H1 (cell line): ENCODE results near the gene CUX1. TPM values are rescaled to one million over a fixed set of nuclear protein-coding genes. Genes with fewer than 3 reads are reported as not detected.

ENCODE experiments used
- CTCF ChIA-PET: fragments of 300-600 bp; sonication (Branson Sonifier 250); formaldehyde crosslinking; loops from one replicate; lab custom pipeline; 2021; ENCODE audit not compliant: partially characterized antibody; lab: Charles Lee
- POLR2A ChIA-PET: fragments of 300-600 bp; sonication (Branson Sonifier 250); formaldehyde crosslinking; loops from one replicate; lab custom pipeline; 2021; ENCODE audit warnings: inconsistent platforms; ENCODE audit not compliant: partially characterized antibody; lab: Charles Lee
- DNase-seq, 2 experiments: peaks; one replicate each; pipeline versions ENCODE4 v3.0.0 to v3.0.0-alpha.2; 2010 to 2022; ENCODE audit warnings: low spot score in 2 of 2, low read depth in 1 of 2, mixed read lengths in 1 of 2
- FAIRE-seq: peaks from 2 replicates; lab custom pipeline; 2011; peaks lifted over from hg19 to GRCh38; lab: Jason Lieb, UNC
- H2AFZ ChIP-seq: 2 replicates; pipeline ENCODE4 v1.8.1; 2012; ENCODE audit warnings: low read length, inconsistent platforms
- H2AK5ac ChIP-seq: 2 replicates; pipeline ENCODE4 v1.6.1; 2013; ENCODE audit warnings: low read depth, low read length
- H2BK120ac ChIP-seq: replicated peaks from 2 replicates; pipeline ENCODE3; 2013; ENCODE audit warnings: low read depth, low read length, inconsistent platforms
- H2BK12ac ChIP-seq: 2 replicates; pipeline ENCODE4 v1.6.1; 2013; ENCODE audit warnings: low read depth, low read length
- H2BK15ac ChIP-seq: 2 replicates; pipeline ENCODE4 v1.6.1; 2013; ENCODE audit warnings: low read length
- H2BK20ac ChIP-seq: 2 replicates; pipeline ENCODE4 v1.6.1; 2013; ENCODE audit warnings: low read length
- H2BK5ac ChIP-seq: 2 replicates; pipeline ENCODE4 v1.6.1; 2013; ENCODE audit warnings: low read depth, low read length
- H3K14ac ChIP-seq: 2 replicates; pipeline ENCODE4 v1.6.1; 2013; ENCODE audit warnings: inconsistent platforms; ENCODE audit not compliant: insufficient read length
- H3K18ac ChIP-seq: 2 replicates; pipeline ENCODE4 v1.6.1; 2013; ENCODE audit warnings: low read length; ENCODE audit errors: extremely low read depth
- H3K23ac ChIP-seq: 2 replicates; pipeline ENCODE4 v1.6.1; 2013; ENCODE audit warnings: inconsistent platforms; ENCODE audit not compliant: insufficient read length
- H3K23me2 ChIP-seq: 2 replicates; pipeline ENCODE4 v1.6.1; 2013; ENCODE audit warnings: low read depth, low read length
- H3K27ac ChIP-seq: 2 replicates; pipeline ENCODE4 v1.6.1; 2011; ENCODE audit warnings: low read depth, low read length, inconsistent platforms
- H3K27me3 ChIP-seq, 4 experiments: replicated peaks in 1 of 4; 1 replicate in 1 of 4; 2 replicates in 3 of 4; pipeline versions ENCODE4 v1.6.1 to v1.8.1; 2011 to 2013; ENCODE audit warnings: low read length in 3 of 4, mild to moderate bottlenecking in 3 of 4, inconsistent platforms in 2 of 4, mixed read lengths in 2 of 4, moderate library complexity in 1 of 4; ENCODE audit not compliant: control insufficient read depth in 3 of 4, insufficient read depth in 3 of 4; ENCODE audit errors: extremely low read depth in 1 of 4
- H3K36me3 ChIP-seq, 4 experiments: 2 replicates each; pipeline versions ENCODE4 v1.6.1 to v1.8.1; 2011 to 2013; ENCODE audit warnings: mild to moderate bottlenecking in 4 of 4, low read length in 3 of 4, moderate library complexity in 2 of 4, control low read depth in 1 of 4, inconsistent platforms in 1 of 4; ENCODE audit not compliant: insufficient read depth in 4 of 4, control insufficient read depth in 2 of 4
- H3K4ac ChIP-seq: replicated peaks from 2 replicates; pipeline ENCODE3; 2013; ENCODE audit warnings: low read length, low read depth, mixed read lengths, inconsistent platforms; ENCODE audit not compliant: insufficient read length
- H3K4me1 ChIP-seq, 4 experiments: replicated peaks in 1 of 4; 1 replicate in 1 of 4; 2 replicates in 3 of 4; pipeline versions ENCODE4 v1.6.1 to v1.8.1; 2011 to 2013; ENCODE audit warnings: low read length in 3 of 4, inconsistent platforms in 2 of 4, mixed read lengths in 1 of 4; ENCODE audit not compliant: insufficient read depth in 4 of 4, control insufficient read depth in 3 of 4
- H3K4me2 ChIP-seq, 2 experiments: 2 replicates each; pipeline versions ENCODE4 v1.6.1 to v1.8.1; 2011 to 2013; ENCODE audit warnings: low read depth in 2 of 2, low read length in 2 of 2, control low read depth in 1 of 2, inconsistent platforms in 1 of 2, mild to moderate bottlenecking in 1 of 2; ENCODE audit not compliant: insufficient read depth in 1 of 2
- H3K4me3 ChIP-seq, 4 experiments: fragments of 200-600, 300-600 bp in 1 of 4; sonication (generic), shearing (Covaris generic), sonication (Bioruptor Twin) in 1 of 4; 2 replicates each; pipeline versions ENCODE4 v1.5.1 to v1.8.1; 2011 to 2016; ENCODE audit warnings: low read length in 4 of 4, low read depth in 3 of 4, control low read depth in 2 of 4, inconsistent platforms in 2 of 4, mild to moderate bottlenecking in 2 of 4, mixed read lengths in 1 of 4, moderate library complexity in 1 of 4; ENCODE audit not compliant: insufficient read depth in 2 of 4; ENCODE audit errors: extremely low read depth in 1 of 4
- H3K56ac ChIP-seq: replicated peaks from 2 replicates; pipeline ENCODE3; 2013; ENCODE audit warnings: low read depth, mild to moderate bottlenecking, mixed read lengths, low read length, inconsistent platforms; ENCODE audit not compliant: insufficient read length
- H3K79me1 ChIP-seq: 2 replicates; pipeline ENCODE4 v1.6.1; 2013; ENCODE audit warnings: low read depth, low read length, control low read depth
- H3K79me2 ChIP-seq, 2 experiments: 2 replicates each; pipeline versions ENCODE4 v1.6.1 to v1.8.1; 2012 to 2013; ENCODE audit warnings: low read length in 2 of 2, mild to moderate bottlenecking in 2 of 2, inconsistent platforms in 1 of 2; ENCODE audit not compliant: insufficient read depth in 2 of 2, control insufficient read depth in 1 of 2
- H3K9ac ChIP-seq, 4 experiments: replicated peaks in 1 of 4; 1 replicate in 1 of 4; 2 replicates in 3 of 4; pipeline versions ENCODE4 v1.6.1 to v1.8.1; 2011 to 2013; ENCODE audit warnings: low read depth in 3 of 4, low read length in 3 of 4, control low read depth in 2 of 4, mild to moderate bottlenecking in 2 of 4, moderate library complexity in 2 of 4, inconsistent platforms in 1 of 4; ENCODE audit errors: extremely low read depth in 1 of 4
- H3K9me3 ChIP-seq, 2 experiments: 2 replicates each; pipeline versions ENCODE4 v1.6.1 to v1.8.1; 2012 to 2013; ENCODE audit warnings: mild to moderate bottlenecking in 2 of 2, moderate library complexity in 2 of 2, control low read depth in 1 of 2, inconsistent platforms in 1 of 2, low read depth in 1 of 2, low read length in 1 of 2, mixed read lengths in 1 of 2; ENCODE audit not compliant: insufficient read depth in 2 of 2
- H4K20me1 ChIP-seq, 2 experiments: replicated peaks in 1 of 2; 2 replicates each; pipeline versions ENCODE3 to v1.8.1; 2011 to 2013; ENCODE audit warnings: inconsistent platforms in 2 of 2, low read length in 2 of 2, mild to moderate bottlenecking in 1 of 2; ENCODE audit not compliant: insufficient read depth in 2 of 2, control insufficient read depth in 1 of 2
- H4K5ac ChIP-seq: 2 replicates; pipeline ENCODE4 v1.6.1; 2013; ENCODE audit warnings: low read length, low read depth, mixed read lengths, inconsistent platforms; ENCODE audit not compliant: insufficient read length
- H4K8ac ChIP-seq: 2 replicates; pipeline ENCODE4 v1.8.0; 2013; ENCODE audit warnings: mild to moderate bottlenecking, moderate library complexity, low read length, inconsistent platforms; ENCODE audit not compliant: insufficient read depth; ENCODE audit errors: extremely low read depth
- H4K91ac ChIP-seq: replicated peaks from 2 replicates; pipeline ENCODE3; 2013; ENCODE audit warnings: low read length, mixed read lengths, inconsistent platforms; ENCODE audit not compliant: insufficient read length
- ASH2L ChIP-seq: fragments of 200-600, 300-600 bp; sonication (generic); IDR thresholded peaks from one replicate; pipeline ENCODE4 v1.7.1; 2017; ENCODE audit warnings: low read length
- BCL11A ChIP-seq, 2 experiments: IDR thresholded peaks; one replicate each; pipeline ENCODE4 v1.6.1; 2011; ENCODE audit warnings: low read depth in 2 of 2, low read length in 2 of 2, mild to moderate bottlenecking in 2 of 2
- CBX8 ChIP-seq: fragments of 300-800, 300-1000 bp; sonication (generic); IDR thresholded peaks from 2 replicates; pipeline ENCODE4 v1.7.1; 2016; ENCODE audit warnings: low read depth, low read length, borderline replicate concordance
- CHD2 ChIP-seq: IDR thresholded peaks from 2 replicates; pipeline ENCODE4 v1.6.1; 2012; ENCODE audit warnings: low read length, improper control_type of control experiment
- EGR1 ChIP-seq: IDR thresholded peaks from 2 replicates; pipeline ENCODE4 v1.6.1; 2011; ENCODE audit warnings: low read depth, low read length, borderline replicate concordance
- FOSL1 ChIP-seq: IDR thresholded peaks from 2 replicates; pipeline ENCODE4 v1.6.1; 2011; ENCODE audit warnings: mild to moderate bottlenecking, low read depth, low read length, moderate library complexity; ENCODE audit not compliant: insufficient read depth
- HDAC2 ChIP-seq, 2 experiments: fragments of 300-600 bp in 1 of 2; sonication (generic) in 1 of 2; IDR thresholded peaks; 2 replicates each; pipeline ENCODE4 v1.6.1; 2011 to 2012; ENCODE audit warnings: low read depth in 2 of 2, low read length in 2 of 2, mild to moderate bottlenecking in 2 of 2, moderate library complexity in 2 of 2, borderline replicate concordance in 1 of 2, inconsistent platforms in 1 of 2
- JUND ChIP-seq: IDR thresholded peaks from 2 replicates; pipeline ENCODE4 v1.6.1; 2011; ENCODE audit warnings: mild to moderate bottlenecking, improper control_type of control experiment, low read length
- RBBP5 ChIP-seq: IDR thresholded peaks from 2 replicates; pipeline ENCODE4 v1.7.1; 2012; ENCODE audit warnings: low read depth, mild to moderate bottlenecking, inconsistent platforms, low read length, moderate library complexity, borderline replicate concordance
- SIRT6 ChIP-seq: IDR thresholded peaks from one replicate; pipeline ENCODE4 v1.7.1; 2012; ENCODE audit warnings: low read length, inconsistent platforms
- SRF ChIP-seq: IDR thresholded peaks from 2 replicates; pipeline ENCODE4 v1.6.1; 2011; ENCODE audit warnings: mild to moderate bottlenecking, low read depth, low read length, moderate library complexity
- SUZ12 ChIP-seq: fragments of 200-600 bp; sonication (generic); IDR thresholded peaks from 2 replicates; pipeline ENCODE4 v1.6.1; 2012; ENCODE audit warnings: mild to moderate bottlenecking, inconsistent platforms, low read length, moderate library complexity, mixed read lengths
- TCF12 ChIP-seq: IDR thresholded peaks from 2 replicates; pipeline ENCODE4 v1.6.1; 2011; ENCODE audit warnings: low read depth, mild to moderate bottlenecking, low read length
- WGBS, 2 experiments: shearing (Covaris generic) in 1 of 2; methylation state at CpG; one replicate each; pipeline versions ENCODE4 v1.1.6 to v1.1.7; 2013 to 2015; ENCODE audit warnings: low lambda C conversion rate in 2 of 2, mixed read lengths in 2 of 2, inconsistent platforms in 1 of 2, low coverage in 1 of 2, missing lambda C conversion rate in 1 of 2; ENCODE audit not compliant: insufficient replicate concordance in 2 of 2, insufficient coverage in 1 of 2, insufficient read length in 1 of 2; ENCODE audit errors: extremely low coverage in 1 of 2, missing lambda C conversion rate in 1 of 2; 5-methylcytosine and 5-hydroxymethylcytosine counted together
- polyA plus RNA-seq, 7 experiments: library from polyadenylated mRNA; depleted of rRNA in 3 of 7; stranded (reverse) in 5 of 7; unstranded in 2 of 7; fragments of >200 nt in 5 of 7; fragments of 200-250 nt in 2 of 7; gene quantifications; 1 replicate in 5 of 7; 2 replicates in 1 of 7; 4 replicates in 1 of 7; pipeline versions ENCODE4 v1.2.1 to v1.2.3, GENCODE V29; 2011 to 2013; ENCODE audit warnings: missing spikeins in 2 of 7, mixed read lengths in 2 of 7
- total RNA-seq: library from RNA; stranded (reverse); fragmentation: NEBNext Ultra II Directional; extraction: Animal tissue kit (Norgen Biotek cat#: 25700); gene quantifications from 2 replicates; pipeline ENCODE4 v1.2.1, GENCODE V29; 2021

Gene CUX1
- total and polyA plus RNA-seq, 2 of the 8 experiments (the other 6 are each of a cell fraction or from before 2014, with no cell fraction given): 21.6 to 65.9 TPM

GRCh38 chr7:101784292-101785127 is 32.9 kb upstream of the CUX1 start:
- Histone ChIP-seq H4K20me1 (no peaks in the 10 kb centered on the region), H3K14ac (no peak overlapping the region), H2BK12ac (no peak overlapping the region), H4K5ac (no peak overlapping the region), H2AFZ (no peak overlapping the region), H2BK120ac (no peak overlapping the region), H2BK5ac (no peak overlapping the region), H3K23ac (no peak overlapping the region), H3K9ac (no peak overlapping the region; a peak in 1 of 7 replicates), H3K9me3 (no peaks in the 10 kb centered on the region), H3K23me2 (no peaks in the 10 kb centered on the region), H3K79me1 (no peaks in the 10 kb centered on the region), H3K4me1 (no peaks in the 10 kb centered on the region), H3K79me2 (no peaks in the 10 kb centered on the region), H3K36me3 (no peaks in the 10 kb centered on the region), H3K27ac (no peak overlapping the region), H3K4ac (no peak overlapping the region), H2BK15ac (no peak overlapping the region), H3K4me3 (no peak overlapping the region), H2BK20ac (no peak overlapping the region), H3K18ac (no peak overlapping the region), H2AK5ac (no peak overlapping the region), H3K4me2 (no peak overlapping the region), H3K27me3 (no peaks in the 10 kb centered on the region; a peak in 1 of 7 replicates), H3K56ac (no peak overlapping the region), H4K91ac (no peak overlapping the region), H4K8ac (no peak overlapping the region)
- ChIA-PET CTCF (interaction anchor here (1.1 to 1.2 kb wide), 4 partner anchors 11 to 319 kb away, joined by 3 to 4 read pairs (median 3); no protein-coding TSS in a partner anchor), POLR2A (no interaction called here)
- DNase-seq (no peak), FAIRE-seq (no peak)
- 91% methylated on average over 21 of the region's 21 CpGs; no CpG with 5 or more reads in 1 of the 2 experiments for WGBS, 2 experiments
- TF ChIP-seq CBX8 (no peak), BCL11A (IDR thresholded peaks at IDR 0.05; ENCODE audit: low read depth in 2 of 2, low read length in 2 of 2) (no peak), TCF12 (no peak), EGR1 (no peak), RBBP5 (no peak), FOSL1 (no peak), SIRT6 (no peak), SUZ12 (no peak), CHD2 (no peak), JUND (no peak), HDAC2 (IDR thresholded peaks at IDR 0.05; ENCODE audit: borderline replicate concordance in 1 of 2, low read depth in 2 of 2, low read length in 2 of 2) (no peak), ASH2L (no peak), SRF (no peak)
